GM06990 (cell line): ENCODE results near the gene ATP8B4.

Experiments
- DNase-seq: peaks from one replicate; pipeline ENCODE4 v3.0.0-alpha.2; 2011; ENCODE audit not compliant: insufficient read length; ENCODE audit errors: extremely low read depth
- H3K27me3 ChIP-seq: replicated peaks from 2 replicates; pipeline ENCODE4 v1.6.0; 2011; ENCODE audit warnings: low read length; ENCODE audit not compliant: control insufficient read depth, insufficient read depth
- H3K36me3 ChIP-seq: 2 replicates; pipeline ENCODE4 v1.5.1; 2011; ENCODE audit warnings: low read length; ENCODE audit not compliant: control insufficient read depth, insufficient read depth
- H3K4me3 ChIP-seq: replicated peaks from 2 replicates; pipeline ENCODE4 v1.5.1; 2011; ENCODE audit warnings: low read depth, mild to moderate bottlenecking, control low read depth, low read length
- TF ChIP-seq, protein P1 (sequence below): IDR thresholded peaks from 2 replicates; pipeline ENCODE4 v1.5.1; 2011; ENCODE audit warnings: low read length, control low read depth, mild to moderate bottlenecking, inconsistent platforms; ENCODE audit not compliant: insufficient read depth, poor library complexity, severe bottlenecking

ATP8B4 gene

DNA sequence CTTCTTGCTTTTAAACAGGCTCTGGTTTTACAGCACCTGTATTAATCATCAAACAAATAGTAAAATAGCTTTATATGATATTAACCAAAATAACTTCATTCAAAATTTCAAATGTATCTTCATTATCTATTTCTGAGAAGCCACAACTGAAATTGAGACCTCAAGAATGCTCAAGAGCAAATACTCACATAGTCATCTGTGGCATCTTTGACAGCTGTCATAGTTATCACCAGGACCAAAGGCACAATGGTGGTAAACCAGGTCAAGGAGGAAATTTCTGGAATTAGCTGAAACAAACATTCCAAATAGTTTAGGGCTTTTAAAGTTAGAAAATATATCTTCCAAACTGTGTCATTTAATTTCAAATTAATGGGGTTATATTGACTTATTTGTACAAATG is 74.6 kb downstream of the ATP8B4 start:
- Histone ChIP-seq H3K4me3 (no peak overlapping the region), H3K27me3 (no peaks in the 10 kb centered on the region; the same call in 1 of the 2 replicates), H3K36me3 (no peaks in the 10 kb centered on the region)
- no peak for DNase-seq
- TF ChIP-seq, protein P1, sequence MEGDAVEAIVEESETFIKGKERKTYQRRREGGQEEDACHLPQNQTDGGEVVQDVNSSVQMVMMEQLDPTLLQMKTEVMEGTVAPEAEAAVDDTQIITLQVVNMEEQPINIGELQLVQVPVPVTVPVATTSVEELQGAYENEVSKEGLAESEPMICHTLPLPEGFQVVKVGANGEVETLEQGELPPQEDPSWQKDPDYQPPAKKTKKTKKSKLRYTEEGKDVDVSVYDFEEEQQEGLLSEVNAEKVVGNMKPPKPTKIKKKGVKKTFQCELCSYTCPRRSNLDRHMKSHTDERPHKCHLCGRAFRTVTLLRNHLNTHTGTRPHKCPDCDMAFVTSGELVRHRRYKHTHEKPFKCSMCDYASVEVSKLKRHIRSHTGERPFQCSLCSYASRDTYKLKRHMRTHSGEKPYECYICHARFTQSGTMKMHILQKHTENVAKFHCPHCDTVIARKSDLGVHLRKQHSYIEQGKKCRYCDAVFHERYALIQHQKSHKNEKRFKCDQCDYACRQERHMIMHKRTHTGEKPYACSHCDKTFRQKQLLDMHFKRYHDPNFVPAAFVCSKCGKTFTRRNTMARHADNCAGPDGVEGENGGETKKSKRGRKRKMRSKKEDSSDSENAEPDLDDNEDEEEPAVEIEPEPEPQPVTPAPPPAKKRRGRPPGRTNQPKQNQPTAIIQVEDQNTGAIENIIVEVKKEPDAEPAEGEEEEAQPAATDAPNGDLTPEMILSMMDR, result no peak

DNA sequence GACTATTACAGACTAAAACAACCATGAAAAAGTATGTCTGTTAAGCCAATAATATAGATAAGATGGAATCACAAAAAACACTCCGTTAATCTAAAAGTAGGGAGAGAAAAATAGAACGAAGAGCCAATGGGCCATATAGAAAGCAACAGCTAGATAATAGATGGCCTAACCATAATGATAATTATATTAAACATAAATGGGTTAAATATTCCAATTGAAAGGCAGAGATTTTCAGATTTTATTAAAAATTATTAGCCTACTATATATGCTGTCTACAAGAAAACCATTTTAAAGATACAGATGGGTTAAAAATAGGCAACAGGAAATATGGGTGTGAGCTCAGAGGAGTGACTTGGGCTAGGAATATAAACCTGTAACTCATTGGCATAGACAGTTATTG is 76.3 kb downstream of the ATP8B4 start:
- TF ChIP-seq, protein P1, result no peak
- Histone ChIP-seq H3K4me3 (no peak overlapping the region), H3K36me3 (no peaks in the 10 kb centered on the region), H3K27me3 (no peaks in the 10 kb centered on the region; the same call in 1 of the 2 replicates)
- no peak for DNase-seq

DNA sequence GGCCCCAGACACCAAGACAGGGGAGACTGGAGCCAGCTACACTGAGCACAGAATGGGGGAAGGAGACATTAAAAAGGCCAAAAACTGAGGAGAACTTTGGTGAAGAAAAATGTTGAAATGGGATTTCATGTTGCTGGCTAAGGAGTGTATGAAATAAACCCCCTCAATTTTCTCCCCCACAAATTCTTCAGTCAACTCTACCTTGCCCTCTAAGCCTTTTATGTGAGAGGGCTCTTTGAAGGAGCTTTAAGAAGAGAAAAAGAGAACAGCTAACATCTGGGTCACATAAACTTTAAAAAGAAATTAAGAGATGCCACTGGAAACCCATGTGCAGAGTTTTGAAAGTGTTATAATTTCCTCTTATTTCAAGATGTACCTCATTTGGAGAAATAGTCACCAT is 88.6 kb downstream of the ATP8B4 start:
- TF ChIP-seq, protein P1, result no peak
- H3K27me3 ChIP-seq, result no peaks in the 10 kb centered on the region
- no peak for DNase-seq

DNA sequence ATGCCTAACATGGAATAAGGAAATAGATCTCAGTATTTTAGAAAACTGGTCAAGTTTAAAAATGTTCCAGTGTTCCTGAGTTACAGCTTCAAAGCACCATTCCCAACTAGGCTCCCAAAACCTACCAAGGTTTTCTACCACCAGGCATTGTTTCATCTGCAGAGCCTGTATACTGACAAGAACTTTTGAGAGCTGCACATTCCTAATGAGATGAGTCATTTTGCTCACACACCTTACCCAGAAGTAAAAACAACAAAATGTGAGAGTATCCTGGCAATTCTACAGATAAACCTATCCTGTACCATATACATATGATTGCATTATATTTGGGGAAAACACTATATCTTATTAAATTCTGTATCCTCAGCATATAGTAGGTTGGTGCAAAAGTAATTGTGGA is 90.7 kb downstream of the ATP8B4 start:
- H3K36me3 ChIP-seq, result no peaks in the 10 kb centered on the region
- TF ChIP-seq, protein P1, result no peak
- DNase-seq, result no peak
- no peak overlapping the region for H3K4me3 ChIP-seq
- H3K27me3 ChIP-seq, result no peaks in the 10 kb centered on the region; the same call in 1 of the 2 replicates

More for the DNA sequence above, 88.6 kb downstream of the ATP8B4 start:
- no peaks in the 10 kb centered on the region for H3K36me3 ChIP-seq
- no peak overlapping the region for H3K4me3 ChIP-seq

DNA sequence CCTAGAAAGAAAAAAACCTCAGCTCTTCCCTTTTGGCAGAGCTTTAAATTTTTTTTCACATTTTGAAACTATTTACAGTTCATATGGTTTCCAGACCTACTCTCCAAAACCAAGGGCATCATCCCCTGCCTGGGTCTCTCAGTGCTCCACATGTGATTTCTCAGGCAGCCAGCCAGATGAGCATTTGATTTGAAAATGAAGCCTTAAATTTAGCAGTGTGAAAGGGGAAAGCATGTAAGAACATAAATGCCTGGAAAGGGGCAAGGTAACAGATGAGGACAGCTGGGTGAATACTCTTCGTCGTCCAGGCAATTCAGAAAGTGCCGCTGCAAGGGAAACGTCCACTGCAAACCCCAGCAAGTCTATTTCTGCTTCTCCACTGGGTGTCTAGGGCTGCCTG is 94.8 kb downstream of the ATP8B4 start:
- no peak for DNase-seq
- TF ChIP-seq, protein P1, result no peak
- Histone ChIP-seq H3K4me3 (no peak overlapping the region), H3K27me3 (no peaks in the 10 kb centered on the region; the same call in 1 of the 2 replicates), H3K36me3 (no peaks in the 10 kb centered on the region)

DNA sequence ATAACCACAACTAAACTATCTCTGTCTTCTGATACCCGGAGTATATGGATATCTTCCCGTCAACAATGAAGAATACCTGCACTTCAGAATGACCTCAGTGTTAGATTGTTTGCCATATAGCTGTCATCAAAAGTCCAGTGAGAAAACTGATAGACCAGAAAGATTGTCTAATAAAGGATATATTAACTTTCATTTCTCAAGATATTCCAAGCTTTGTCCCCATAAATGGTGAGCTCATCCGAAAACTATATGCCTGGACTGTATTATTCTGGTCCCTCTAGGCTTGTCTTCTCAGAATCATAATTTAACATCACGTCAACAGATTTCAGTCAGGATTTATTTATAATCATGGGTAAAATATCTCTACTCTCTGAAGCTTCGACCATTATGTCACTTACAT is 100.5 kb downstream of the ATP8B4 start:
- no peak overlapping the region for H3K4me3 ChIP-seq
- TF ChIP-seq, protein P1, result no peak
- no peaks in the 10 kb centered on the region for H3K36me3 ChIP-seq
- H3K27me3 ChIP-seq, result no peaks in the 10 kb centered on the region; the same call in 1 of the 2 replicates
- no peak for DNase-seq
